Subcutaneous abdominal adipose tissue (tissue), 5 donors: ENCODE results near the gene NECAB2.
"Not testable (repeated sequence)": the region's sequence is repeated elsewhere in the genome, so short reads cannot be mapped to it uniquely, and the experiment has no call there.

Experiments
- H3K27ac ChIP-seq: one replicate; pipeline ENCODE4 v1.7.0; 2013; ENCODE audit warnings: low read depth, mild to moderate bottlenecking, inconsistent platforms, low read length, moderate library complexity
- H3K27me3 ChIP-seq, 5 donors: one replicate each; pipeline ENCODE4 v1.7.0; 2013; ENCODE audit warnings: low read length in 5 of 5, inconsistent platforms in 1 of 5; ENCODE audit not compliant: control insufficient read depth in 5 of 5, insufficient read depth in 4 of 5
- H3K36me3 ChIP-seq, 5 donors: one replicate each; pipeline ENCODE4 v1.7.0; 2013; ENCODE audit warnings: low read length in 5 of 5; ENCODE audit not compliant: control insufficient read depth in 5 of 5, insufficient read depth in 5 of 5
- H3K4me1 ChIP-seq, 5 donors: one replicate each; pipeline ENCODE4 v1.7.0; 2013; ENCODE audit warnings: low read length in 5 of 5, mild to moderate bottlenecking in 3 of 5, moderate library complexity in 1 of 5; ENCODE audit not compliant: control insufficient read depth in 5 of 5, insufficient read depth in 5 of 5
- H3K4me3 ChIP-seq, 5 donors: one replicate each; pipeline ENCODE4 v1.7.0; 2013; ENCODE audit warnings: low read length in 5 of 5, low read depth in 1 of 5
- H3K9ac ChIP-seq, 5 donors: one replicate each; pipeline ENCODE4 v1.7.0; 2013; ENCODE audit warnings: low read length in 5 of 5, mild to moderate bottlenecking in 4 of 5, moderate library complexity in 3 of 5
- H3K9me3 ChIP-seq, 5 donors: one replicate each; pipeline ENCODE4 v1.7.0; 2013; ENCODE audit warnings: low read length in 5 of 5; ENCODE audit not compliant: control insufficient read depth in 5 of 5
- donor health status: healthy.
- donor health status: healthy.
- donor health status: healthy.
- donor health status: healthy.
- donor health status: healthy.

The NECAB2 gene

GRCh38 chr16:83935858-83936255, 32.2 kb upstream of the NECAB2 start:
- Histone ChIP-seq H3K4me1 (peaks cover 0 to 8% (median 0%) of the 10 kb centered on the region in 5 donors), H3K9me3 (no peaks in the 10 kb centered on the region), H3K27ac (no peak overlapping the region), H3K9ac (no peak overlapping the region), H3K27me3 (peaks cover 0 to 14% (median 3%) of the 10 kb centered on the region in 5 donors), H3K4me3 (no peak overlapping the region), H3K36me3 (peaks cover 0 to 2% (median 0%) of the 10 kb centered on the region in 5 donors)

GRCh38 chr16:83936581-83937165, 31.4 kb upstream of the NECAB2 start:
- Histone ChIP-seq H3K9ac (no peak overlapping the region), H3K4me3 (no peak overlapping the region), H3K27me3 (peaks cover 0 to 14% (median 3%) of the 10 kb centered on the region in 5 donors), H3K4me1 (peaks cover 0 to 8% (median 0%) of the 10 kb centered on the region in 5 donors), H3K27ac (no peak overlapping the region), H3K9me3 (no peaks in the 10 kb centered on the region), H3K36me3 (peaks cover 0 to 2% (median 0%) of the 10 kb centered on the region in 5 donors)

- Histone ChIP-seq H3K9ac (no peak overlapping the region), H3K4me1 (peaks cover 0 to 8% (median 0%) of the 10 kb centered on the region in 5 donors)
Measured at GRCh38 chr16:83937267-83937666, 30.8 kb upstream of the NECAB2 start.

GRCh38 chr16:83937922-83938885, 29.8 kb upstream of the NECAB2 start:
- Histone ChIP-seq H3K27ac (no peak overlapping the region), H3K9ac (no peak overlapping the region), H3K9me3 (no peaks in the 10 kb centered on the region), H3K36me3 (peaks cover 0 to 2% (median 0%) of the 10 kb centered on the region in 5 donors), H3K4me3 (no peak overlapping the region), H3K27me3 (peaks cover 0 to 11% (median 3%) of the 10 kb centered on the region in 5 donors), H3K4me1 (peaks cover 0 to 8% (median 0%) of the 10 kb centered on the region in 5 donors)

More at GRCh38 chr16:83937267-83937666, 30.8 kb upstream of the NECAB2 start:
- Histone ChIP-seq H3K27ac (no peak overlapping the region), H3K36me3 (peaks cover 0 to 2% (median 0%) of the 10 kb centered on the region in 5 donors), H3K9me3 (no peaks in the 10 kb centered on the region), H3K27me3 (peaks cover 0 to 14% (median 3%) of the 10 kb centered on the region in 5 donors), H3K4me3 (no peak overlapping the region)

GRCh38 chr16:83939266-83939855, 28.7 kb upstream of the NECAB2 start:
- peaks cover 0 to 2% (median 0%) of the 10 kb centered on the region in 5 donors for H3K36me3 ChIP-seq
- H3K4me3 ChIP-seq = no peak overlapping the region
- H3K4me1 ChIP-seq = peaks cover 0 to 8% (median 0%) of the 10 kb centered on the region in 5 donors
- no peaks in the 10 kb centered on the region for H3K9me3 ChIP-seq
- peak overlapping the region in 1 of 5 donors; percentile 48 for H3K9ac ChIP-seq
- peaks cover 0 to 9% (median 2%) of the 10 kb centered on the region in 5 donors for H3K27me3 ChIP-seq
- no peak overlapping the region for H3K27ac ChIP-seq

- H3K27me3 ChIP-seq = peaks cover 0 to 2% (median 1%) of the 10 kb centered on the region in 5 donors
- no peak overlapping the region for H3K27ac ChIP-seq
- H3K4me3 ChIP-seq = no peak overlapping the region
- H3K9me3 ChIP-seq = no peaks in the 10 kb centered on the region
- peaks cover 0 to 8% (median 0%) of the 10 kb centered on the region in 5 donors for H3K4me1 ChIP-seq
- H3K36me3 ChIP-seq = peaks cover 0 to 2% (median 0%) of the 10 kb centered on the region in 5 donors
- H3K9ac ChIP-seq = no peak overlapping the region
Measured at GRCh38 chr16:83940119-83940518, 27.9 kb upstream of the NECAB2 start.

- no peaks in the 10 kb centered on the region for H3K9me3 ChIP-seq
- no peak overlapping the region for H3K9ac ChIP-seq
- peaks cover 0 to 2% (median 0%) of the 10 kb centered on the region in 5 donors for H3K36me3 ChIP-seq
- peaks cover 0 to 2% (median 0%) of the 10 kb centered on the region in 5 donors for H3K27me3 ChIP-seq
- H3K4me3 ChIP-seq = no peak overlapping the region
- peaks cover 0 to 8% (median 0%) of the 10 kb centered on the region in 5 donors for H3K4me1 ChIP-seq
- no peak overlapping the region for H3K27ac ChIP-seq
Measured at GRCh38 chr16:83940630-83941378, 27.2 kb upstream of the NECAB2 start.

GRCh38 chr16:83941546-83941945, 26.5 kb upstream of the NECAB2 start:
- not testable (repeated sequence) for H3K9ac ChIP-seq

GRCh38 chr16:83942074-83942473, 26.0 kb upstream of the NECAB2 start:
- Histone ChIP-seq H3K9me3 (no peaks in the 10 kb centered on the region), H3K4me1 (peaks cover 0 to 8% (median 0%) of the 10 kb centered on the region in 5 donors), H3K27ac (no peak overlapping the region), H3K36me3 (peaks cover 0 to 2% (median 0%) of the 10 kb centered on the region in 5 donors), H3K27me3 (no peaks in the 10 kb centered on the region), H3K9ac (no peak overlapping the region), H3K4me3 (no peak overlapping the region)

More at GRCh38 chr16:83941546-83941945, 26.5 kb upstream of the NECAB2 start:
- not testable (repeated sequence) for H3K4me1 ChIP-seq, H3K4me3 ChIP-seq, H3K27me3 ChIP-seq, H3K27ac ChIP-seq, H3K36me3 ChIP-seq, H3K9me3 ChIP-seq
